Mesangial cell (primary cell): ENCODE measurements around the gene SOWAHD. TPM values are rescaled to one million over a fixed set of nuclear protein-coding genes. Genes with fewer than 3 reads are reported as not detected.

ENCODE experiments used
- total RNA-seq: library from RNA; depleted of rRNA; stranded (reverse); fragments of >200 nt; gene quantifications from 2 replicates; pipeline ENCODE4 v1.2.3, GENCODE V29; 2015

SOWAHD gene
- total RNA-seq, result 0.38 TPM in 1 of 2 replicates, not detected in the other

GRCh38 chrX:119757979-119758730, at the start of gene SOWAHD:
Gene SOWAHD (plus strand): TSS chrX:119758588. CDS start chrX:119758668, 80 bp downstream.

GRCh38 chrX:119791437-119792231, 33.2 kb downstream of the SOWAHD start, which contains the start of gene RPL39:
Gene RPL39 (minus strand): TSS chrX:119791630. CDS start chrX:119791576, 54 bp downstream.

Other genes with a start within 250 kb of the SOWAHD start
- gene STEEP1, start 193.2 kb upstream of the SOWAHD start, total RNA-seq, result 18.1 and 20.4 TPM in 2 replicates
- gene UBE2A, start 184.0 kb upstream of the SOWAHD start, total RNA-seq, result 28.0 and 39.4 TPM in 2 replicates
- gene NKRF, start 152.2 kb upstream of the SOWAHD start, total RNA-seq, result 4.8 and 5.7 TPM in 2 replicates
- 28.7 and 45.1 TPM in 2 replicates for gene SEPTIN6, start 65.4 kb upstream of the SOWAHD start, total RNA-seq
- gene RPL39, start 33.0 kb downstream of the SOWAHD start, total RNA-seq, result 2,602 and 2,975 TPM in 2 replicates
- 0.76 and 0.98 TPM in 2 replicates for gene UPF3B, start 94.4 kb downstream of the SOWAHD start, total RNA-seq
- gene RNF113A, start 113.1 kb downstream of the SOWAHD start, total RNA-seq, result 7.7 and 12.9 TPM in 2 replicates
- gene NDUFA1, start 113.2 kb downstream of the SOWAHD start, total RNA-seq, result 18.9 and 23.2 TPM in 2 replicates
- gene AKAP14, start 137.3 kb downstream of the SOWAHD start, total RNA-seq, result not detected in 2 replicates
- 2.9 and 3.4 TPM in 2 replicates for gene NKAP, start 185.2 kb downstream of the SOWAHD start, total RNA-seq